ENCODE results near the gene TMCO2.

- peak in 2 of 11 experiments; percentile 20 to 31 for TF ChIP-seq CTCF (IDR thresholded peaks at IDR 0.05 in 8 of 11, conservative IDR thresholded peaks at IDR 0.05 in 3 of 11)
- peak in 2 of 3 donors; percentile 7 to 63 for TF ChIP-seq POLR2A (IDR thresholded peaks at IDR 0.05)
Measured at GRCh38 chr1:40257688-40258444, 10.1 kb downstream of the TMCO2 start, which contains the start of gene ZMPSTE24.
